HCT116 (cell line): Measurements from ENCODE around the gene TPD52L1. TPM values are rescaled to one million over a fixed set of nuclear protein-coding genes. Genes with fewer than 3 reads are reported as not detected.

ENCODE experiments used
- ATAC-seq: fragments of 200-7000 bp; cut with Tn5 transposase; 2 replicates; pipeline ENCODE4 v1.9.1; 2020; ENCODE audit warnings: mild to moderate bottlenecking, moderate library complexity
- BruUV-seq: library from RNA; stranded (reverse); fragments of 400-500 nt; replicated peaks from 2 replicates; lab custom pipeline; 2021; lab: Mats Ljungman, UMichigan
- CTCF ChIA-PET: fragments of 300-600 bp; sonication (Branson Sonifier 250); formaldehyde crosslinking; loops from one replicate; lab custom pipeline; 2021; ENCODE audit warnings: antibody characterized with exemption; lab: Charles Lee
- POLR2A ChIA-PET: fragments of 300-600, 350-600 bp; sonication (Branson Sonifier 250); formaldehyde crosslinking; loops from one replicate; lab custom pipeline; 2021; ENCODE audit warnings: antibody characterized with exemption; lab: Charles Lee
- RAD21 ChIA-PET, 2 experiments: fragments of 300-600 bp; sonication (Branson Sonifier 250); formaldehyde crosslinking; loops; one replicate each; lab custom pipeline; 2023; ENCODE audit warnings: low total read pairs in 2 of 2; ENCODE audit not compliant: uncharacterized antibody in 2 of 2, unreplicated experiment in 2 of 2, low non-redundant PET in 1 of 2; lab: Charles Lee
- DNase-seq: peaks from one replicate; pipeline ENCODE4 v3.0.0-alpha.2; 2010; ENCODE audit warnings: low read depth, low spot score
- H2AFZ ChIP-seq: fragments of 200-600 bp; shearing (Covaris generic), sonication (generic); 2 replicates; pipeline ENCODE4 v1.6.1; 2017; ENCODE audit warnings: low read depth, mixed run types, mixed read lengths, antibody characterized with exemption, low read length; ENCODE audit not compliant: poor library complexity, severe bottlenecking
- H3K27ac ChIP-seq: 2 replicates; pipeline ENCODE4 v1.5.1; 2012; ENCODE audit warnings: low read depth, low read length
- H3K27me3 ChIP-seq: fragments of 200-600 bp; sonication (generic); 2 replicates; pipeline ENCODE4 v1.6.1; 2016; ENCODE audit warnings: mixed run types, low read length, mixed read lengths; ENCODE audit not compliant: insufficient read depth
- H3K36me3 ChIP-seq, 2 experiments: fragments of 200-500 bp in 1 of 2; fragments of 200-600 bp in 1 of 2; sonication (Bioruptor generic) in 1 of 2; sonication (generic) in 1 of 2; 2 replicates each; pipeline versions ENCODE4 v1.5.1 to v1.6.1; 2014 to 2016; ENCODE audit warnings: low read length in 2 of 2, inconsistent platforms in 1 of 2, mixed read lengths in 1 of 2, mixed run types in 1 of 2; ENCODE audit not compliant: insufficient read depth in 2 of 2, control insufficient read depth in 1 of 2
- H3K4me1 ChIP-seq, 2 experiments: fragments of 200-600 bp in 1 of 2; sonication (generic) in 1 of 2; 2 replicates each; pipeline versions ENCODE4 v1.5.1 to v1.6.1; 2012 to 2017; ENCODE audit warnings: low read length in 2 of 2, inconsistent platforms in 1 of 2, mild to moderate bottlenecking in 1 of 2, mixed read lengths in 1 of 2, mixed run types in 1 of 2, moderate library complexity in 1 of 2; ENCODE audit not compliant: insufficient read depth in 2 of 2, control insufficient read depth in 1 of 2
- H3K4me2 ChIP-seq: fragments of 200-600 bp; sonication (generic); 2 replicates; pipeline ENCODE4 v1.6.1; 2017; ENCODE audit warnings: mixed run types, low read length, mixed read lengths
- H3K4me3 ChIP-seq, 2 experiments: fragments of 200-600 bp in 1 of 2; sonication (generic) in 1 of 2; replicated peaks in 1 of 2; 2 replicates each; pipeline ENCODE4 v1.5.1; 2011 to 2016; ENCODE audit warnings: low read length in 2 of 2, control low read depth in 1 of 2, low read depth in 1 of 2, mild to moderate bottlenecking in 1 of 2, mixed read lengths in 1 of 2, mixed run types in 1 of 2
- H3K79me2 ChIP-seq: fragments of 200-600 bp; sonication (generic); 2 replicates; pipeline ENCODE4 v1.6.1; 2017; ENCODE audit warnings: mild to moderate bottlenecking, mixed run types, low read length, moderate library complexity, mixed read lengths; ENCODE audit not compliant: insufficient read depth
- H3K9ac ChIP-seq: fragments of 200-600 bp; sonication (generic); 2 replicates; pipeline ENCODE4 v1.6.1; 2016; ENCODE audit warnings: low read length, mixed read lengths
- H3K9me2 ChIP-seq: fragments of 200-600 bp; sonication (generic), shearing (Covaris generic); 2 replicates; pipeline ENCODE4 v1.6.1; 2017; ENCODE audit warnings: mixed run types, mild to moderate bottlenecking, moderate library complexity; ENCODE audit not compliant: insufficient read depth
- H3K9me3 ChIP-seq, 2 experiments: fragments of 200-500 bp in 1 of 2; fragments of 200-600 bp in 1 of 2; sonication (Bioruptor generic) in 1 of 2; sonication (generic) in 1 of 2; 2 replicates each; pipeline ENCODE4 v1.6.1; 2014 to 2017; ENCODE audit warnings: low read length in 2 of 2, mixed read lengths in 2 of 2, inconsistent platforms in 1 of 2, low read depth in 1 of 2, mild to moderate bottlenecking in 1 of 2, mixed run types in 1 of 2, moderate library complexity in 1 of 2; ENCODE audit not compliant: control insufficient read depth in 1 of 2, insufficient read depth in 1 of 2
- H4K20me1 ChIP-seq: fragments of 200-600 bp; sonication (generic), shearing (Covaris generic); 2 replicates; pipeline ENCODE4 v1.6.1; 2017; ENCODE audit warnings: mixed run types, mild to moderate bottlenecking, moderate library complexity; ENCODE audit not compliant: insufficient read depth
- CBX3 ChIP-seq: IDR thresholded peaks from 2 replicates; pipeline ENCODE4 v1.6.1; 2012; ENCODE audit warnings: low read depth
- EZH2 ChIP-seq: fragments of 200-600 bp; sonication (generic); IDR thresholded peaks from 2 replicates; pipeline ENCODE4 v1.6.1; 2017; ENCODE audit warnings: antibody characterized with exemption, mixed run types
- JUND ChIP-seq: IDR thresholded peaks from 2 replicates; pipeline ENCODE4 v1.6.1; 2012
- MAX ChIP-seq: IDR thresholded peaks from 2 replicates; pipeline ENCODE4 v1.6.1; 2012
- SIN3A ChIP-seq: IDR thresholded peaks from 2 replicates; pipeline ENCODE4 v1.6.1; 2012; ENCODE audit warnings: low read depth
- SRF ChIP-seq: IDR thresholded peaks from 2 replicates; pipeline ENCODE4 v1.6.1; 2012; ENCODE audit warnings: low read depth
- intact Hi-C: fragments of 100-400 bp; cut with micrococcal nuclease; formaldehyde crosslinking; loops from 2 replicates; pipeline ENCODE4 v1.10.0; 2022
- total RNA-seq: library from RNA; stranded (reverse); gene quantifications from one replicate; pipeline ENCODE4 v1.2.1, GENCODE V29; 2021; ENCODE audit not compliant: unreplicated experiment

TPD52L1 gene
- total RNA-seq, 1 experiment from 2014 or later = 64.1 TPM

- no peaks in the 10 kb centered on the region for H4K20me1 ChIP-seq
- no peak overlapping the region for H2AFZ ChIP-seq
- BruUV-seq = no TSS peak
- no peak overlapping the region for H3K4me3 ChIP-seq
- H3K9ac ChIP-seq = no peak overlapping the region
- no peak overlapping the region for H3K4me2 ChIP-seq
- no peaks in the 10 kb centered on the region for H3K36me3 ChIP-seq
- POLR2A ChIA-PET = no interaction called here
- no peaks in the 10 kb centered on the region for H3K27me3 ChIP-seq
- peaks cover 3 to 13% of the 10 kb centered on the region in 2 experiments; a peak in 3 of 4 replicates for H3K4me1 ChIP-seq
- RAD21 ChIA-PET = no interaction called here
- no peaks in the 10 kb centered on the region for H3K79me2 ChIP-seq
- H3K9me2 ChIP-seq = no peaks in the 10 kb centered on the region
- no peaks in the 10 kb centered on the region for H3K9me3 ChIP-seq
- H3K27ac ChIP-seq = no peak overlapping the region
- TF ChIP-seq EZH2 (no peak), SRF (peak; percentile 40; the same call in 1 of the 2 replicates), SIN3A (no peak), JUND (no peak)
- no peak for ATAC-seq
- DNase-seq = no peak
- CTCF ChIA-PET = no interaction called here
- intact Hi-C loops = no loop called here
Observed at GRCh38 chr6:125188037-125188436, 34.5 kb downstream of the TPD52L1 start.

GRCh38 chr6:125188594-125189203 lies 35.1 kb downstream of the TPD52L1 start:
- no TSS peak for BruUV-seq
- ChIA-PET RAD21 (no interaction called here), CTCF (no interaction called here), POLR2A (no interaction called here)
- H3K27me3 ChIP-seq = no peaks in the 10 kb centered on the region
- intact Hi-C loops = no loop called here
- no peaks in the 10 kb centered on the region for H3K36me3 ChIP-seq
- no peaks in the 10 kb centered on the region for H4K20me1 ChIP-seq
- ATAC-seq (no peak), DNase-seq (no peak)
- no peak overlapping the region for H3K4me3 ChIP-seq
- no peak overlapping the region for H3K4me2 ChIP-seq
- no peak overlapping the region for H3K27ac ChIP-seq
- H3K9ac ChIP-seq = no peak overlapping the region
- no peaks in the 10 kb centered on the region for H3K9me3 ChIP-seq
- no peaks in the 10 kb centered on the region for H3K9me2 ChIP-seq
- no peaks in the 10 kb centered on the region for H3K79me2 ChIP-seq
- H3K4me1 ChIP-seq = peaks cover 3 to 19% of the 10 kb centered on the region in 2 experiments; a peak in 3 of 4 replicates
- H2AFZ ChIP-seq = no peak overlapping the region
- TF ChIP-seq CBX3 (no peak), MAX (no peak)
- TF ChIP-seq, all 23 proteins: peak for 0
